Tibial nerve (tissue), 4 donors: ENCODE measurements around the gene GPR158. TPM values are rescaled to one million over a fixed set of nuclear protein-coding genes. Genes with fewer than 3 reads are reported as not detected.

ENCODE experiments used
- DNase-seq, 2 donors: peaks; one replicate each; pipeline ENCODE4 v3.0.0-alpha.2; 2019; ENCODE audit warnings: low spot score in 2 of 2
- H3K27ac ChIP-seq, 4 donors: fragments of 200-600 bp; sonication (generic) in 3 of 4; one replicate each; pipeline ENCODE4 v1.5.1; 2017 to 2019; ENCODE audit warnings: mild to moderate bottlenecking in 1 of 4
- H3K27me3 ChIP-seq, 2 donors: fragments of 200-600 bp; sonication (generic) in 1 of 2; one replicate each; pipeline versions ENCODE4 v1.5.1 to v1.6.0; 2017 to 2019
- H3K36me3 ChIP-seq, 3 donors: fragments of 200-600 bp; sonication (generic); one replicate each; pipeline ENCODE4 v1.5.1; 2018 to 2019
- H3K4me1 ChIP-seq, 4 donors: fragments of 200-600 bp; sonication (generic) in 3 of 4; one replicate each; pipeline ENCODE4 v1.5.1; 2017 to 2019
- H3K4me3 ChIP-seq, 4 donors: fragments of 200-600 bp; sonication (generic) in 3 of 4; one replicate each; pipeline ENCODE4 v1.5.1; 2017 to 2019; ENCODE audit warnings: mild to moderate bottlenecking in 1 of 4, moderate library complexity in 1 of 4
- H3K9me3 ChIP-seq, 4 donors: fragments of 200-600 bp; sonication (generic) in 3 of 4; one replicate each; pipeline ENCODE4 v1.5.1; 2017 to 2019
- EP300 ChIP-seq, 2 donors: sonication (generic); formaldehyde crosslinking; IDR thresholded peaks; one replicate each; pipeline ENCODE4 v1.6.1; 2017; ENCODE audit warnings: antibody characterized with exemption in 2 of 2, mild to moderate bottlenecking in 1 of 2
- POLR2A ChIP-seq, 2 donors: fragments of 450-650 bp; IDR thresholded peaks; one replicate each; pipeline ENCODE4 v1.6.1; 2017; ENCODE audit warnings: antibody characterized with exemption in 2 of 2, mild to moderate bottlenecking in 2 of 2, moderate library complexity in 2 of 2
- WGBS, 2 donors: methylation state at CpG; one replicate each; pipeline ENCODE4 v1.1.5; 2018; 5-methylcytosine and 5-hydroxymethylcytosine counted together
- total RNA-seq, 4 donors: library from RNA; depleted of rRNA; stranded (reverse); fragments of >200 nt; gene quantifications; one replicate each; pipeline ENCODE4 v1.1.0, GENCODE V29; 2016
- TF ChIP-seq, protein P1 (sequence below), 5 experiments: fragments of 200-600 bp in 3 of 5; fragments of 450-650 bp in 2 of 5; sonication (generic) in 3 of 5; IDR thresholded peaks; one replicate each; pipeline ENCODE4 v1.5.1; 2016 to 2019; ENCODE audit warnings: antibody characterized with exemption in 5 of 5, mild to moderate bottlenecking in 3 of 5, moderate library complexity in 2 of 5

GPR158 gene
- total RNA-seq, 4 donors from 2014 or later, result under 0.01 to 0.39 (median under 0.01) TPM

DNA sequence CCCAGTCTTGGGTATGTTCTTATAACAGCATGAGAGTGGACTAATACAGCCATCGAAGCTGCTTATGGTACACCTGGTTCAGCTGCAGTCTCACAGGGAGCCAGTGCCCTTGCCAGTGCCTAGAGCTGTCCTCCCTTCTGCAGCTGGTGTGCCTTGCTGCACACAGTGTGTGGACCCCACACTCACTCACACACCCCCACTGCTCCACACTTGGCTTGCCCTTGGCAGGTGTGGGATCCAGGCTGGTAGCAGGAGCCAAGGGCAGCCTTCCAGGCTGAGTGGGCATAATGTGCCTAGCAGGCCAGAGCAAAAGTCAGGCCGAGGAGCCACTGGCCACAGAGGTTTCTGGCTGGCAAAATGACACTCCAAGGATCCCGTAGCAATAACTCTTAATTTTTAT lies 217.3 kb downstream of the GPR158 start:
- Histone ChIP-seq H3K36me3 (no peaks in the 10 kb centered on the region), H3K9me3 (peaks cover 0 to 25% (median 0%) of the 10 kb centered on the region in 4 donors), H3K27ac (no peak overlapping the region), H3K4me3 (no peak overlapping the region), H3K27me3 (no peaks in the 10 kb centered on the region), H3K4me1 (no peaks in the 10 kb centered on the region)
- WGBS, 2 donors, result 81 to 85% methylated on average over 3 of the region's 3 CpGs
- no peak for DNase-seq
- no peak for TF ChIP-seq EP300 (IDR thresholded peaks at IDR 0.05)

DNA sequence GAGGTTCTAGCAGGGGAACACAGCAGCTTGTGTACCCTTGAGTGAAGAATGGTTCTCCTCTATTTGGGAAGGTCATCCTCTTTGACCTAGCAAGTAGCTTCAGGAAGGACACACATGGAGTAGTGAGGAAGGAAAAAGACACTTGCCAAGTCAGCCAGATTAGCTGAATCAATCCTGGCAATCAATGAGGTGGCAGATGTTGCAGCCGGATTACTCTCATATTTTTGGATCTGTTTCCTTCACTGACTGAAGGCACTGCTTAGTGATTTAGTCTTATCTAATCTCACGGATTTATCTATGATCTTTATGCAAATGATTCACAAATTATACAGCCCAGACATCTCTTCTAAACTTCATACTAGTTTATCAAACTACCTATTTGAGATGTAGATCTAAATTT lies 218.8 kb downstream of the GPR158 start:
- no peak for DNase-seq
- no peak overlapping the region for H3K4me3 ChIP-seq
- no peak overlapping the region for H3K27ac ChIP-seq
- no peaks in the 10 kb centered on the region for H3K4me1 ChIP-seq
- TF ChIP-seq, protein P1, sequence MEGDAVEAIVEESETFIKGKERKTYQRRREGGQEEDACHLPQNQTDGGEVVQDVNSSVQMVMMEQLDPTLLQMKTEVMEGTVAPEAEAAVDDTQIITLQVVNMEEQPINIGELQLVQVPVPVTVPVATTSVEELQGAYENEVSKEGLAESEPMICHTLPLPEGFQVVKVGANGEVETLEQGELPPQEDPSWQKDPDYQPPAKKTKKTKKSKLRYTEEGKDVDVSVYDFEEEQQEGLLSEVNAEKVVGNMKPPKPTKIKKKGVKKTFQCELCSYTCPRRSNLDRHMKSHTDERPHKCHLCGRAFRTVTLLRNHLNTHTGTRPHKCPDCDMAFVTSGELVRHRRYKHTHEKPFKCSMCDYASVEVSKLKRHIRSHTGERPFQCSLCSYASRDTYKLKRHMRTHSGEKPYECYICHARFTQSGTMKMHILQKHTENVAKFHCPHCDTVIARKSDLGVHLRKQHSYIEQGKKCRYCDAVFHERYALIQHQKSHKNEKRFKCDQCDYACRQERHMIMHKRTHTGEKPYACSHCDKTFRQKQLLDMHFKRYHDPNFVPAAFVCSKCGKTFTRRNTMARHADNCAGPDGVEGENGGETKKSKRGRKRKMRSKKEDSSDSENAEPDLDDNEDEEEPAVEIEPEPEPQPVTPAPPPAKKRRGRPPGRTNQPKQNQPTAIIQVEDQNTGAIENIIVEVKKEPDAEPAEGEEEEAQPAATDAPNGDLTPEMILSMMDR (IDR thresholded peaks at IDR 0.05), result no peak
- H3K36me3 ChIP-seq, result no peaks in the 10 kb centered on the region
- WGBS, 2 donors, result 67 to 69% methylated on average over 2 of the region's 2 CpGs
- H3K9me3 ChIP-seq, result peaks cover 0 to 18% (median 0%) of the 10 kb centered on the region in 4 donors
- H3K27me3 ChIP-seq, result no peaks in the 10 kb centered on the region

DNA sequence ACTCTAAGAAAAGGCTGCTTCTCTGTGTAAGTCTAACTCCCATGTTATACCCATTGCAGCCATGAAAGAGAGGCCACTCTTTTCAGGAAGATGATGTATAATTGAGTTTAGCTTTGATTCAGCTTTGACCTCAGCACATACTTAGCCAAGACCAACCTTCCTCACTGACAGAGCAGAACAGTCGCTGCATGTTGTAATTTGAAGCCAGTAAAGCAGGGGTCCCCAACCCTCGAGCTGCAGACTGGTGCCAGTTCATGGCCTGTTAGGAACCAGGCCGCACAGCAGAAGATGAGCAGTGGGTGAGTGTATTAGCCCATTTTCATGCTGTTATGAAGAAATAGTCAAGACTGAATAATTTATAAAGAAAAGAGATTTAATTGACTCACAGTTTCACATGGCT lies 223.9 kb downstream of the GPR158 start:
- DNase-seq, result no peak
- Histone ChIP-seq H3K4me1 (no peaks in the 10 kb centered on the region), H3K9me3 (no peaks in the 10 kb centered on the region), H3K4me3 (no peak overlapping the region), H3K36me3 (no peaks in the 10 kb centered on the region), H3K27ac (no peak overlapping the region), H3K27me3 (no peaks in the 10 kb centered on the region)
- 36 to 46% methylated on average over 3 of the region's 3 CpGs for WGBS, 2 donors
- TF ChIP-seq, protein P1 (IDR thresholded peaks at IDR 0.05), result no peak
- TF ChIP-seq EP300 (IDR thresholded peaks at IDR 0.05) (no peak), POLR2A (IDR thresholded peaks at IDR 0.05) (no peak)

DNA sequence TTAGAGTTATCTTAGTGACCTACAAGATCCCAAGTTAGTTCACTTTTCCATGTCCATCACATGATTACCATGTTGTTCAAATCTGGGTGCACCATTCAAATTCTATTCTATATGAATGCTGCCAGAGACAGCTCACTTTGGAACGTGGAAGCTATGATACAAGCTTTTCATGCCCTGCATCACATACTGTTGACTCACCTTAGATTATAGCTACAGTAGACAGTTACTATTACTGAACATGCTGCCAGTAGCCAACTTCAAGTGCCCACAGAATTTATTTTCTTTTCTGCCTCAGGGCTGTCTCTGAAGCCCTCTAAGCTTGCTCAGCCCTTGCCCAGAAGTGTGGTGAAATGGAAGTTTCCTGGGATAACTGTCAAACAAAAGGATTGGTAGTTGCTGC lies 231.1 kb downstream of the GPR158 start:
- WGBS, 2 donors, result 78 to 100% methylated on average over 1 of the region's 1 CpG
- TF ChIP-seq, protein P1 (IDR thresholded peaks at IDR 0.05), result no peak
- TF ChIP-seq POLR2A (IDR thresholded peaks at IDR 0.05) (no peak), EP300 (IDR thresholded peaks at IDR 0.05) (no peak)

DNA sequence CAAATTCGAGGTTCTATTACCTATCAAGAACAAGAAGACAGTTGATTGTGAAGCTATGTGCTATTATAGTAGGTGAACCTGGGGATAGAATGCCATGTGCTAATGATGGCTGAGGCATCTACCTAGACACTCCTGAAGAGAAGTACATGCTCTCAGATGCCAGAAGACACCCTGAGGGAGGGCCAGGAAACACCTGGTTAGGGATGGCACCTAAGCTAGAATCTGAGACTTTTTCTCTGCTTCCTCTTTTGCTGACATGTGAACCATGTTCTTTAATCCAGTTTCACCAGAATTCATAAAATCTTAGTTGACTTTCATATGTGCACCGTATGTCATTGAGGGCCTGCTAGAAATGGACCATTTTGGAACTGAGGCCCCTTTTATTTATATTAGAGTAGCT lies 242.8 kb downstream of the GPR158 start:
- Histone ChIP-seq H3K4me3 (no peak overlapping the region), H3K27ac (no peak overlapping the region)
- TF ChIP-seq, protein P1 (IDR thresholded peaks at IDR 0.05), result no peak
- TF ChIP-seq POLR2A (IDR thresholded peaks at IDR 0.05), result no peak
- TF ChIP-seq EP300 (IDR thresholded peaks at IDR 0.05), result no peak

More for the DNA sequence above, 231.1 kb downstream of the GPR158 start:
- no peaks in the 10 kb centered on the region for H3K9me3 ChIP-seq
- H3K27me3 ChIP-seq, result no peaks in the 10 kb centered on the region
- H3K36me3 ChIP-seq, result no peaks in the 10 kb centered on the region
- no peak overlapping the region for H3K27ac ChIP-seq
- no peak for DNase-seq
- H3K4me1 ChIP-seq, result no peaks in the 10 kb centered on the region
- H3K4me3 ChIP-seq, result no peak overlapping the region

DNA sequence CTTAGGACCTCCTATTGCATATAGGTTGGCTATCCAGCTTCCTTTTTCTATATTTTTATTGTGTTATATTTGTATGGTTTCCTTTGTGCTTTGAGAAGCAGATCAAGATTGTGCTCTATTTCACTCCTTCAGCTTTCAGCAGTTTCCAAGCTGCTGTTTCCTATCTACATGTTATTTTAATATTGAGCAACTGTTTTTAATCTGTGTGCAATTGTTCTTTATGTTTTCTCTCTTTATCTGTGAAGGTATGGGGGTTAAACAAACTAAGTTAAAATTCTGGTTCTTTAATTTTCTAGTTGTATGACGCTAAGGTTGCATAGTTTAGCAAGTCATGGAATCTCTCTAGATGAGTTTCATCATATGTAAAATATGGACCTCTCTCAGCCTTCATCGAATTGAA lies 251.0 kb downstream of the GPR158 start:
- Histone ChIP-seq H3K4me1 (no peaks in the 10 kb centered on the region), H3K27ac (no peak overlapping the region), H3K4me3 (no peak overlapping the region), H3K36me3 (no peaks in the 10 kb centered on the region), H3K27me3 (no peaks in the 10 kb centered on the region), H3K9me3 (no peaks in the 10 kb centered on the region)
- DNase-seq, result no peak
- TF ChIP-seq, protein P1 (IDR thresholded peaks at IDR 0.05), result no peak
- no peak for TF ChIP-seq POLR2A (IDR thresholded peaks at IDR 0.05)
- no peak for TF ChIP-seq EP300 (IDR thresholded peaks at IDR 0.05)
- WGBS, 2 donors, result 71 to 72% methylated on average over 2 of the region's 2 CpGs

More for the DNA sequence above, 242.8 kb downstream of the GPR158 start:
- Histone ChIP-seq H3K4me1 (no peaks in the 10 kb centered on the region), H3K36me3 (no peaks in the 10 kb centered on the region), H3K9me3 (no peaks in the 10 kb centered on the region), H3K27me3 (no peaks in the 10 kb centered on the region)
- WGBS, 2 donors, result 79 to 82% methylated on average over 2 of the region's 2 CpGs
- no peak for DNase-seq
